OCI-LY7 (cell line): Measurements from ENCODE around the gene ZNF708.

Source experiments
- EZH2phosphoT487 ChIP-seq: fragments of 200-600 bp; sonication (generic); IDR thresholded peaks from 2 replicates; pipeline ENCODE4 v1.6.1; 2018; ENCODE audit warnings: low read depth, borderline replicate concordance, mild to moderate bottlenecking, mixed run types, antibody characterized with exemption, low read length, moderate library complexity, mixed read lengths
- TF ChIP-seq, protein P1 (sequence below): fragments of 200-600 bp; sonication (generic); conservative IDR thresholded peaks from 2 replicates; pipeline ENCODE4 v1.5.1; 2014; ENCODE audit warnings: mild to moderate bottlenecking, antibody characterized with exemption, low read length, moderate library complexity, mixed read lengths

DNA sequence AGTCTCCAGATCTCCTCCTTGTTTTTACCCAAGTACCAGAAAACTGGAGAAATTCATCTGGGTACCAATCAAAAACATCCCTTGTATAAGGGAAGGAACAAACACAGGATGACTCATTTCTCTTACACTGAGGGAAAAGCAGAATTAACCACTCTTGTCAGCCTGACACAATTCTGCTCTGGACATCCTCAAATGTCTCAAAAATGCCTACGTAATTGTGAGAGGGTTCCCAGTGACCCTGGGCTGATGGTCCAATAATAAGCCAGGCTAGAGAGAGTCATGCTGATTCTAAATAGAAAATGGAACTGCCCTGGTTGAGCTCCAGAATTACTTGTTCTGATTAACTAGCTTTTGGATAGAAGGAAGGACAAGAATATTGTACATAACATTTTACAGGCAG is 14.5 kb downstream of the ZNF708 start:
- TF ChIP-seq, protein P1, sequence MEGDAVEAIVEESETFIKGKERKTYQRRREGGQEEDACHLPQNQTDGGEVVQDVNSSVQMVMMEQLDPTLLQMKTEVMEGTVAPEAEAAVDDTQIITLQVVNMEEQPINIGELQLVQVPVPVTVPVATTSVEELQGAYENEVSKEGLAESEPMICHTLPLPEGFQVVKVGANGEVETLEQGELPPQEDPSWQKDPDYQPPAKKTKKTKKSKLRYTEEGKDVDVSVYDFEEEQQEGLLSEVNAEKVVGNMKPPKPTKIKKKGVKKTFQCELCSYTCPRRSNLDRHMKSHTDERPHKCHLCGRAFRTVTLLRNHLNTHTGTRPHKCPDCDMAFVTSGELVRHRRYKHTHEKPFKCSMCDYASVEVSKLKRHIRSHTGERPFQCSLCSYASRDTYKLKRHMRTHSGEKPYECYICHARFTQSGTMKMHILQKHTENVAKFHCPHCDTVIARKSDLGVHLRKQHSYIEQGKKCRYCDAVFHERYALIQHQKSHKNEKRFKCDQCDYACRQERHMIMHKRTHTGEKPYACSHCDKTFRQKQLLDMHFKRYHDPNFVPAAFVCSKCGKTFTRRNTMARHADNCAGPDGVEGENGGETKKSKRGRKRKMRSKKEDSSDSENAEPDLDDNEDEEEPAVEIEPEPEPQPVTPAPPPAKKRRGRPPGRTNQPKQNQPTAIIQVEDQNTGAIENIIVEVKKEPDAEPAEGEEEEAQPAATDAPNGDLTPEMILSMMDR = no peak
- TF ChIP-seq EZH2phosphoT487 = no peak
